GM12874 (cell line): ENCODE data around the gene FAM117B.

ENCODE experiments used
- TF ChIP-seq, protein P1 (sequence below): IDR thresholded peaks from 2 replicates; pipeline ENCODE4 v1.5.1; 2011; ENCODE audit warnings: low read depth, mild to moderate bottlenecking, control low read depth, low read length, moderate library complexity; ENCODE audit not compliant: insufficient read depth

The FAM117B gene

GRCh38 chr2:202797944-202798343, 163.2 kb downstream of the FAM117B start:
- TF ChIP-seq, protein P1, sequence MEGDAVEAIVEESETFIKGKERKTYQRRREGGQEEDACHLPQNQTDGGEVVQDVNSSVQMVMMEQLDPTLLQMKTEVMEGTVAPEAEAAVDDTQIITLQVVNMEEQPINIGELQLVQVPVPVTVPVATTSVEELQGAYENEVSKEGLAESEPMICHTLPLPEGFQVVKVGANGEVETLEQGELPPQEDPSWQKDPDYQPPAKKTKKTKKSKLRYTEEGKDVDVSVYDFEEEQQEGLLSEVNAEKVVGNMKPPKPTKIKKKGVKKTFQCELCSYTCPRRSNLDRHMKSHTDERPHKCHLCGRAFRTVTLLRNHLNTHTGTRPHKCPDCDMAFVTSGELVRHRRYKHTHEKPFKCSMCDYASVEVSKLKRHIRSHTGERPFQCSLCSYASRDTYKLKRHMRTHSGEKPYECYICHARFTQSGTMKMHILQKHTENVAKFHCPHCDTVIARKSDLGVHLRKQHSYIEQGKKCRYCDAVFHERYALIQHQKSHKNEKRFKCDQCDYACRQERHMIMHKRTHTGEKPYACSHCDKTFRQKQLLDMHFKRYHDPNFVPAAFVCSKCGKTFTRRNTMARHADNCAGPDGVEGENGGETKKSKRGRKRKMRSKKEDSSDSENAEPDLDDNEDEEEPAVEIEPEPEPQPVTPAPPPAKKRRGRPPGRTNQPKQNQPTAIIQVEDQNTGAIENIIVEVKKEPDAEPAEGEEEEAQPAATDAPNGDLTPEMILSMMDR = no peak

DNA sequence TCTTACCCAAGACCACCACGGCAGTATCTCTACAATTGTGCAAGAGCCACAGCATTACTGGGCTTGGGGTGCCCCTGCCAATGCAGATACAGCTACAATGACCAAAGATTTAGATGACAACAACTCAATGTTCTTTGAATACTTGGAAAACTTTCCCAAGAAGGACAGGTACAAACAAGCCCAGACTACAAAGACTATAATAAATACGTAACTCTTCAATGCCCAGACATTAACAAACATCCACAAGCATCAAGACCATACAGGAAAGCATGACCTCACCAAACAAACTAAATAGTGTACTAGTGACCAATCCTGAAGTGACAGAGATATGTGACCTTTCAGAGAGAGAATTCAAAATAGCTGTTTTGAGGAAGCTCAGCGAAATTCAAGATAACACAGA, 174.0 kb downstream of the FAM117B start:
- TF ChIP-seq, protein P1 = no peak

- TF ChIP-seq, protein P1 = no peak
Observed at GRCh38 chr2:202813387-202813786, 178.6 kb downstream of the FAM117B start.

- TF ChIP-seq, protein P1 = no peak
Observed at GRCh38 chr2:202814226-202814625, 179.5 kb downstream of the FAM117B start.

- TF ChIP-seq, protein P1 = no peak
Observed at GRCh38 chr2:202815548-202816360, 181.0 kb downstream of the FAM117B start.

- TF ChIP-seq, protein P1 = no peak
Observed at GRCh38 chr2:202817771-202818170, 183.0 kb downstream of the FAM117B start.

DNA sequence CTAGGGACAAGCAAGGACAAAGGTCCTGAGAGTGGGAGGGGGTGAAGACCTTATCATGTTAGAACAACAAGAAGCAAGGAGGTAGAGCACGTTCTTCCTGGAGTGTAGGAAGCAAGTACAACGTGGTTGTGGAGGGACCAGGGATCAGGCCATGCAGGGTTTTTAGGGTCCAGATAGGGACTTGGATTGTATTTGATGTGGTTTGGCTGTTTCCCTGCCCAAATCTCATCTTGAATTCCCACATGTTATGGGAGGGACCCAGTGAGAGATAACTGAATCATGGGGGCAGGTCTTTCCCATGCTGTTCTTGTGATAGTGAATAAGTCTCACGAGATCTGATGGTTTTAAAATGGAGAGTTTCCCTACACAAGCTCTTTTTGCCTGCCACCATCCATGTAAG, 183.6 kb downstream of the FAM117B start:
- TF ChIP-seq, protein P1 = no peak
